ENCODE measurements around the gene TLE6.

- TF ChIP-seq CTCF (conservative IDR thresholded peaks at IDR 0.05), result no peak
- no peak for TF ChIP-seq ZFX (IDR thresholded peaks at IDR 0.05)
Measured at GRCh38 chr19:2982983-2983350, 5.6 kb downstream of the TLE6 start.
